NCI-H774 (cell line): ENCODE data around the gene SLC2A5.

Experiments used
- DNase-seq: peaks from one replicate; lab custom pipeline; 2025; lab: John Stamatoyannopoulos, UW

The SLC2A5 gene

DNA sequence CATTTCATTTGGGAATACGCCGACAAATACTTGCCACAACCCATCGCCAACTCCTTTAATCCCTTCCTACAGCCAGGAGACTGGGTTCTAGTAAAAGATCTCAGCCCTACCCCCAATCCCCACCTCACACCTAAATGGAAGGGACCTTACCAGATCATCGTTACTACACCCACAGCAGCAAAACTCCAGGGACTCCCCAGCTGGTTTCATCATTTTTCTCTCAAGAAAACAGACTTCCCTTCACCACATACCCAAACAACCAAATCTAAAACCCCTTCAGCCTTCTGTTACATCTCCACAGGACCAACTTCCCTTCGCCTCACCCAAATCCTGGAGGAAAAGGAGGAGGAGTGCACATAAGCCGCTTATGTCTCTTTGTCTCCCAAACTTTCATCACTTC, 23.7 kb upstream of the SLC2A5 start:
- no peak for DNase-seq

DNA sequence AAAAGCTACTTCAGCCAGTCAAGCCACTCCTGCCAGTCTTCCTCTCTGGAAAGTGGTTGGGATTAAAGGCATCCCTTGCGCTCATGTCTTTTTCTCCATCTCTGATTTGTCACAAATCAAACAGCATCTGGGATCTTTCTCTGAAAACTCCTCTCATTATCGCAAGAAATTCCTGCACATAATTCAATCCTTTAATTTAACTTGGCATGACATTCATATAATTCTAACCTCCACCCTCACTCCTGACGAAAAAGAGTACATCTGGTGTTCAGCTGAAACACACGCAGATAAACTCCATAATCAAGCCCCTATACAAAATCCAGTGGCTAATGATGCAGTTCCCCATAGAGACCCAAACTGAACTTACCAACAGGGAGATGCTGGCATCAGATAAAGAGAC, 19.4 kb upstream of the SLC2A5 start:
- DNase-seq, result no peak

- no peak for DNase-seq
Observed at GRCh38 chr1:9087411-9088125, 18.1 kb upstream of the SLC2A5 start.

DNA sequence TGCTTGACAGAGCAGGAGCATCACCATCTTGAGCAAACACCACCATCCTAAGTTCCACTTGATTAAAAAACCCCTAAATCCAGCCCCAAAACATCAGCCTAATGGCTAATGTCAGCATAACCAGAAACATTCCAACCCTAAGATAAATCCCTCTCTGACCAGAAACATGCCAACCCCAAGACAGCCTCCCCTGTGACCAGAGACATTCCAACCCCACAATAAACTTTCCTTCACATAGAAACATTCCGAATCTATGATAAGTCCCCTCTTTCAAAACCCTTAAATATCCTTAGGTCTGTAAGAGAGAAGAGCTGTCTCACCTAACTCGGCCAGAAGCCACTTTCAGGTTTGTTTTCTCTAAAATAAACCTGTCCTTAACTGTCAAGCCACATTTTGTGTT, 17.4 kb upstream of the SLC2A5 start:
- DNase-seq, result no peak

GRCh38 chr1:9086045-9086444, 16.6 kb upstream of the SLC2A5 start:
- no peak for DNase-seq

GRCh38 chr1:9085306-9085940, 16.0 kb upstream of the SLC2A5 start:
- no peak for DNase-seq

GRCh38 chr1:9084906-9085305, 15.5 kb upstream of the SLC2A5 start:
- DNase-seq, result no peak

GRCh38 chr1:9081473-9081872, 12.0 kb upstream of the SLC2A5 start:
- DNase-seq, result no peak

- DNase-seq, result no peak
Observed at GRCh38 chr1:9080705-9081291, 11.4 kb upstream of the SLC2A5 start.

DNA sequence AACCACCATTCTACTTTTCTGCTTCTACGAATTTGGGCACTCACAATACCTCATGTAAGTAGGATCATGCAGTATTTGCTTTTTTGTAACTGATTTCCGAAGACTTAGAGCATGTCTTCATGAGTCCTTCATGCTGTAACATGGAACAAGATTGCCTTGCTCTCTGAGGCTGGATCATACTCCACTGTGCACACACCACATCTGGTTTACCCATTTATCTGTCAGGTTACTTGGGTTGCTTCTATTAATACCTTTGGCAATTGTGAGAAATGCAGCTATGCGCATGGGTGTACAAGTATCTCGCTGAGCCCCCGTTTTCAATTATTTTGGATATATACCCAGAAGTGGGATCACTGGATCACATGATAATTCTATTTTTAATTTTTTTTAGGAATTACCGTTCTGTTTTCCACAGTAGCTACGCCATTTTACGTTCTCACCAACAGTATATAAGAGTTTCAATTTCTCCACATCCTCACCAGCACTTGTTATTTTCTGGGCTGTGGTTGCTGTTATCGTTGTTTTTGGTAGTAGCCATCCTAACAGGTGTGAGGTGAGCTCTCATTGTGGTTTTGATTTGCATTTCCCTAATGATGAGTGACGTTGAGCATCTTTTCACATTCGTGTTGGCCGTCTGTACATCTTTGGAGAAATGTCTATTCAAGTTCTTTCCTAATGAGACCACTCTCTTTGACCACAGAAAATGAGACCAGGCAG, 10.7 kb upstream of the SLC2A5 start:
- DNase-seq, result no peak

DNA sequence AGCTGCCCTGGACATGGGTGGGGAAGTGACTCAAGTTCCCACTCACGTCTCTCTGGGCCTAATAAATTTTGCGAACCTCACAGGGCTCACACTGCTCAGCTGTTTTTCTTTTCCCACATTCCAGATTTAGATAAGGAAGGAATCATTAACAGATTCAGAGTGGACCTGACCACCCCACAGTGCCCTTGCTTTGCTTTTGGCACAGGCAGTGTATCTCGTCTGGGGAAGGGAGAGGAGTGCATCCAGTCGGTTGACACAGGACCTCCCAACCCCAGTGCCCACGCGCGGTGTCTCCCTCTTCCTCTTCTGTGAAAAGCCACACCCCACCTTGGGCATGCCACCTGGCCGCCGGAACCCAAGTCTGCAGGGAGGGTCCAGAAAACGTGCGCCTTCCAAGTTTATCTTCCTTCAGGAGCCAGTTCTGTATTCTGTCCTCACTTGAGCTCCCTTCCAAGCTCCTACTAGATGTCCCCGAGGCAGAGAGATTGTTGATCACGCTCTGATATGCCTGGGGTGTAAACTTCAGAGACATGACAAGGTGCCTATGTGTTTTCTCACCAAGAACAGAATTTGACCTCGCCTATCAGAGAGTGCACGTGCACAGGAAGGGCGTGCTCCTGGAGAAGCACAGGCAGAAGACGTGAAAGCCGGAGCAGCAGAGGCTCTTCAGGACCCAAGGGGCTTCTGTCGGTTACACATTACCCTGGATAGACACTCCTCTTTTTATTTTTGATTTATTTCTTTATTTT, 9.5 kb upstream of the SLC2A5 start:
- DNase-seq, result no peak

- DNase-seq, result no peak
Observed at GRCh38 chr1:9078015-9078751, 8.7 kb upstream of the SLC2A5 start.

GRCh38 chr1:9075022-9075421, 5.6 kb upstream of the SLC2A5 start:
- DNase-seq, result no peak

DNA sequence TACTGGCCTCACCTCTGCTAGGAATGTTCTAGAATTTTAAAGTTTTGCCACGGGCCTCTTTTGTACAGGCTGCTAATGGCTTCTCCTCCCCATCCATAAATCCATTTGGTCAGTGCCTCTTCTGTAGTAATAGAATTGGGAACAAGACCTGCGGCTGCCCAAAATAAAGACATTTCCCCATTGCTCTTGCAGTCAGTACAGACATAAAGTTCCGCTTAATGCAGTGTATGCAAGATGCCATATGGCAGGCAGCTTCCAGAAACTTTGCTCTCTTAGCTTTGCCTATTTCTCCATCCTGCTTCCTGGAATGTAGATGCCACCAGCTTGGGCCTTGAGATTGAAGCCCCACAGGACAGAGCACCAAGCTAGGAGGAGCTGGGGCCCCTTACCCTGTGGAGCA, 3.7 kb upstream of the SLC2A5 start:
- DNase-seq, result no peak

GRCh38 chr1:9071554-9072235, 2.3 kb upstream of the SLC2A5 start:
- DNase-seq, result no peak

DNA sequence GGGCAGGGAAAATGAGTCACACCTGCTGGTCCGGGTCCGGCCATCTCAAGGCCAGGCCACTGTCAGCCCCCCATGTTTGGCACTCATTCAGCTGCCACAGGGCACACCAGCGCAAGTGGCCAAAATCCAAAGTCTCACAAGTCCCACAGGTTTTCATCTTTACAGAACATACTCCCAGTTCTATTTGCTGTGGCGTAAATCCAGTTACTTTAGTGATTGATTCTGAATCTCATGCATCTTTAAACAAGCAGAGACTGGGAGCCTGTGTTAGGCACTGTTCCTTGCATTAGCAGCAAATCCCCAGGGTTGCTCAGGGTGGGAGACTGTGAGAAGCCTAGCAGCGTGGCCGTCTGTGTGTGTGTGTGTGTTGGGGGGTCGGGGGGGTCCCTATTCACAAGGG, 1.1 kb upstream of the SLC2A5 start:
- DNase-seq, result no peak

GRCh38 chr1:9068981-9069325, 482 bp downstream of the SLC2A5 start:
- DNase-seq, result no peak

- DNase-seq, result no peak
Observed at GRCh38 chr1:9066945-9067807, 2.3 kb downstream of the SLC2A5 start.

DNA sequence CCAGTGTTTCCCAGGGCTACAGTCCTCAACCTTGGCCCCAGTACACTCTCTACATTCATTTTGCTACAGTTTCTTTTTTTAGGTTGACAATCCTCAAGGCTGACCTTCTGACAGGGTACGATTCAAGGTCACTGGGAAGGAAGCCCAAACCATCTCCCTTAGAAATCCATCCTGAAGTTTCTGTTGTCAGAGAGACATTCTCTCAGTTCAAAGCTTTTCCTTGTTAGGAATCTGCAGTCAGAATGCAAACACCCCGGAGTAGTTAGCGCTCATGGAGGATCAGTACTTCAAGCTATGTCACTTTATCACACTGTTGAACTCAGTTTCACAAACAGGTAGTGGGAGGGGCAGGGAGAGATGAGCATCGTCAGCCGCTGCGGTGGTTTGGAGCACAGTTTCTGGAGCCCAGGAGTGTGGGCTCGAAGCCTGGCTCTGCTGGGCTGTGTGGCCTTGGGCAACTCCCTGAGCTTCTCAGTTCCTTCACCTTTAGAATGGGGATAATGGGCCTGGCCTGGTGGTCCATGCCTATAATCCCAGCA, 4.2 kb downstream of the SLC2A5 start:
- DNase-seq, result no peak

DNA sequence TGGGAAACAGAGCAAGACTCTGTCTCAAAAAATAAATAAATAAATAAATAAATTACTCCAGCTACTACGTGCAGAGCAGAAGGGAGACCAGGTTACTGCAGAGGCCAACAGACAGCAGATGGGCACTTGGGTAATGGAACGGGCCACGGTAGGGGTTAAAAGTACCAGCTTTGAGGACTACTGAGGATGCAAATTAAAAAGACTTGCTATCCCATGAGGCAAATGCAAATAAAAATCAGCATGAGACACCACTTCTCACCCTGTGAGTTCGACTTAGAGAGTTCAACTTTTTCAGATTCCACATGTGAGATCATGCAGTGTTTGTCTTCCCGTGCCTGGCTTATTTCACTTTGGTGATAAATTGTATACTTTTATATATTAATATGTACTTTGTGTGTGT, 6.6 kb downstream of the SLC2A5 start:
- DNase-seq, result no peak
